Stimulated activated CD4-positive, alpha-beta T cell treated with anti-CD3 and anti-CD28 coated beads, Interleukin-2, amount 100 ng/mL, for 4 hours (primary cell): ENCODE measurements around the gene DKK2.

Experiments used
- DNase-seq: peaks from one replicate; pipeline ENCODE4 v3.0.0-alpha.2; 2020; ENCODE audit warnings: low read depth

DKK2 gene, protein sequence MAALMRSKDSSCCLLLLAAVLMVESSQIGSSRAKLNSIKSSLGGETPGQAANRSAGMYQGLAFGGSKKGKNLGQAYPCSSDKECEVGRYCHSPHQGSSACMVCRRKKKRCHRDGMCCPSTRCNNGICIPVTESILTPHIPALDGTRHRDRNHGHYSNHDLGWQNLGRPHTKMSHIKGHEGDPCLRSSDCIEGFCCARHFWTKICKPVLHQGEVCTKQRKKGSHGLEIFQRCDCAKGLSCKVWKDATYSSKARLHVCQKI

DNA sequence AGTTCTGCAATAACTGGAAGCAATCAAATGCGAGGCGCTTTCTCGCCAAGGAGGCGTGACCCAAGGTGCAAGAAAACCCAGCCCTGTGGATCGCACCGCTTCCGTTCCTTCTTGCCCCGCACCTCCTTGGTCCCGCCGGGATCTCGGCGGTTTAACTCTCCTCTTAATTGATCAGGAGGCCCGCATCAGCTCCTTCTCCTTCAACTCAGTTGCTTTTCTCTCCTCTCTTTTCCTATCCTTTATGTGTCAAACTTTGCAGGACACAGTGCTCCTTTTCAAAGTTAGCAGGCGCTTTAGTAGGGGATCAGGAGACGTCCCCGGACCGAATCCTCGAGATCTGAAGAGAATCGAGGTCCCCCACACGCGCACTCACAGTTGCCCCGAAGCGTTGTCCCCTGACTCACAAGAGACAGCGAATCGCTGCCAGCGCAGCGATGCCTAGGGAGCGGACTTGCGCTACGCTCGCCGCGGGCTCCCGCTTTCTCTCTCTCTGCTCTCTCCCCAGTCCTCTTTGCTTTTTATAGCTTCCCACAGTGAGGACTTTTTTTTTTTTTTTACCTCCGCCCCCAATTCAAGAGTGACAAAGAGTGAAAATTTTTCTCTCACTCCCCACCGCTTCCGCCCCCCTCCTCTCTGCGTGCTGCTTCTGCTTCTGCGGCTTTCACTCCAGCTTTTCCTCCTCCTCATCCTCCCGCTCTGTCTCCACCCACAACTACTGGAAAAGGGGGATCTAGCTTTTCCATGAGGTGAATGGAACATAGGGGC is at the start of gene DKK2:
Gene DKK2, minus strand, starts transcription at position 495 of the 765 bp plus-strand sequence. CDS start 722 bp downstream, outside the sequence.
- DNase-seq = no peak

DNA sequence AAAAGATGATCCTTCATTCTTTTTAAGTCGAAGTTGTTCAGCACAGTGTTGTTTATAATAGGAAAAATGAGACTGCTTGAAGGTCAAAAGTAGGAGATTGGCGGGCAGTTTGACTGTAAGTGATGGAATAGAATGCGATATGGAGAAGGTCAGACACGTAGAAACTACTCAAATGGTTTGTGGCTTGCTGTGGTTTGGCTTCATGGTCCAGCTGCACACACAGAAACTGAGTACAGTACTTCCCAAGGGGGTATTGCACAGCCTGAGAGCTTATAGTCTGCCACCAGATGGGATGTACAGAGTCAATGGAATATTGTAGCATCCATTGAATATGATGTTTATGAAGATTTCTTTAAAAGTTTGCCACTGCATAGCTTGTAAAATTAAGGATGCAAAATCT is 41.1 kb upstream of the DKK2 start:
- DNase-seq = no peak

DNA sequence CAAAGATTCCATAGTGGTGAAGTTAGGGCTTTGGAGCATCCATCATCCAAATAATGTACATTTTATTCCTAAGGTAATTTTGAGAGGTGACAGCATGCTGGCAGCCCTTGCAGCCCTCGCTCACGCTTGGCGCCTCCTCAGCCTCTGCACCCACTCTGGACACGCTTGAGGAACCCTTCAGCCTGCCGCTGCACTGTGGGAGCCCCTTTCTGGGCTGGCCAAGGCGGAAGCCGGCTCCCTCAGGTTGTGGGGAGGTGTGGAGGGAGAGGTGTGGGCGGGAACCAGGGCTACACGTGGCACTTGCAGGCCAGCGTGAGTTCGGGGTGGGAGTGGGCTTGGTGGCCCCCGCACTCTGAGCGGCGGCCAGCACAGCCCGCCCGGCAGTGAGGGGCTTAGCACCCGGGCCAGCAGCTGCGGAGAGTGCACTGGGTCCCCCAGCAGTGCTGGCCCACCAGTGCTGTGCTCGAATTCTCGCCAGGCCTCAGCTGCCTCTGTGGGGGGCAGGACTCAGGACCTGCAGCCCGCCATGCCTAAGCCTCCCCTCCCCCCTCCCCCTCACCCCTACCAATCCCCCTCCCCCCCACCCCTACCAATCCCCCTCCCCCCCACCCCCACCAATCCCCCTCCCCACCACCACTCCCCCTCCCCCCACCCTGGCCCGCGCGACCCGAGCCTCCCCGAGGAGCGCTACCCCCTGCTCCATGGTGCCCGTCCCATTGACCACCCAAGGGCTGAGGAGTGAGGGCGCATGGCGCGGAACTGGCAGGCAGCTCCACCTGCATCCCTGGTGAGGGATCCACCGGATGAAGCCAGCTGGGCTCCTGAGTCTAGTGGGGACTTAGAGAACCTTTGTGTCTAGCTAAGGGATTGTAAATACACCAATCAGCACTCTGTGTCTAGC is 37.0 kb upstream of the DKK2 start:
- DNase-seq = no peak

DNA sequence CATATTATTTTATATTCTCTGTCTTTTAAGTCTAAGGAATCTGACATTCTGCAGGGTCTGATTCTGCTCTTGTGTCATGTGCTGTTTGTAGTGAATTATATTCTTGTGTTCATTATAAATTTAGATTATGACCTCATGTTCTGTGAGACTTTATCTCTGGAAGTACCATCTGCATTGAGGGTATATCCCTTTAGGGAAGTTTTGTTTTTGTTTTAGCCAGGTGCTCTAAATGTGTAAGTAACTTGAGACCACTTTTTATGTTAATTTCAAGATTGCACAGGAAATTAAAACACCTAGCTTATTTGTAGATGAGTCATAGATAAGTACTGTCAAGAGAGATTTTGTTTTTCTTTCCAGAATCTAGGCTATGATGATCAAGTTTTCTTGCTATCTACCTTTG is 35.0 kb upstream of the DKK2 start:
- no peak for DNase-seq

DNA sequence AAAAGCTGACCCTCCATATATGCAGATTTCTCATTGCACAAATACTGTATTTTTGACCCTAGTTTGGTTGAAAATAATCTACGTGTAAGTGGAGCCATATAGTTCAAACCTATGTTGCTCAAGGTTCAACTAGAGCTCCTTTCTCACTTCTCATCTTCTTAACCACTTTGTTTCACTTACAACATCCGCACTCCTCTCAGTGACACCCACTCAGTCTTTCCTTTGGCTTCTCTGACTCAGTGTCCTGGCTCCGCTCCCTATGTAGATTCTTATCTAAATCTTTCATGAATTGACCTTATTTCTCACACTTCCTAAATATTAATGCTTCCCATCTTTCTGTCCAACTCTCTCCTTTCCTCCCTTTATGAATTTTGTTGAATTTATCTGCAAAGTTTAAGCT is 32.9 kb upstream of the DKK2 start:
- no peak for DNase-seq

DNA sequence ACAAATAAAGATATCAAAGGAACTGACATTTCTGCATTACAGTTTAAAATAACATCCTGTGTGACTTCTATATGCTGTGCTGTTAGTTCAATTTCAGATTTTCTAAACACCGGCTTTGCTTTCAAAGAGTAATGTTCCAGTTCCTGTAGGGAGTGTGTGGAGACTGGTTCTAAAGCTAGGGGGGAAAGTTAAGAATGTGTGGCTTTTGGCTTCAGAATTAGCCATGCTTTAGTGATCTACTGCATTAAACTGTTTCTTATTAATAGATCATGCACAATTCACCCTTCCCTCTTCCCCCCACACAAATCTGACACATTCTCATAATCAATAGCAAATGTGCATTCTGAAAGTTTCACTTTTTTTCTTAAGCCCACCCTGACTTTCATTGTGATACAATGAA is 32.0 kb upstream of the DKK2 start:
- DNase-seq = no peak

DNA sequence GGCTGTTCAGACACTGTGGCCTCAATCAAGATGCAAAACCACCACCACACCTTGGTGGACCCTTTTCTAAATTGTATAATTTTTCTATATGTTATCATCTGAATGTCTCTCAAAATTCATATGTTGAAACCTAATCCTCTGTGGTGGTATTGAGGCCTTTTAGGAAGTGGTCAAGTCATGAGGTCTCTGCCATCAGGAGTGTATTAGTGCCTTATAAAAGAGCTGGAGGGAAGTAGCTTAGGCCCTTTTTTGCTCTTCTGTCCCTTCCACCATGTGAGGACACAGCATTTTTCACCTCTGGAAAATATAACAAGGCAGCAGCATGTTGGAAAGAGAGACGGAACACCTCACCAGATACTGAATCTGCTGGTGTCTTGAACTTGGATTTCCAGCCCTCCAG is 30.5 kb upstream of the DKK2 start:
- DNase-seq = no peak

DNA sequence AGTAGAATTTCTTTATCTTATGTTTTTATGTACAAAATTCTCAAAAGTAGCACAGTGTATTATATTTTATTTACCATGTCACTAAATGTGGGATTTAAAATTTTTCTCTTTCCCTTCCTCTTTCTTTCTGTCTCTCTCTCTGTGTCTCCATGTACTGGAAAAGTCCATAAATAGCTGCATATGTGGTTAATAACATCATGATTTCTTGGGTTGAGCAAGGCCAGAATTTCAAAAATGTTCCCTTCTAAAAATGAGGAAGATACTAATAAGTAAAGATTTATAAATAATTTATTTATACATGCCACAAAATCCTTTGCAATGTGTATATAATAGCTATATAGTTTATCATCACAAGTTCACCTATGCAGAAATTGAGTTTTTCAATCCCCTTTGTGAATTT is 29.1 kb upstream of the DKK2 start:
- no peak for DNase-seq

DNA sequence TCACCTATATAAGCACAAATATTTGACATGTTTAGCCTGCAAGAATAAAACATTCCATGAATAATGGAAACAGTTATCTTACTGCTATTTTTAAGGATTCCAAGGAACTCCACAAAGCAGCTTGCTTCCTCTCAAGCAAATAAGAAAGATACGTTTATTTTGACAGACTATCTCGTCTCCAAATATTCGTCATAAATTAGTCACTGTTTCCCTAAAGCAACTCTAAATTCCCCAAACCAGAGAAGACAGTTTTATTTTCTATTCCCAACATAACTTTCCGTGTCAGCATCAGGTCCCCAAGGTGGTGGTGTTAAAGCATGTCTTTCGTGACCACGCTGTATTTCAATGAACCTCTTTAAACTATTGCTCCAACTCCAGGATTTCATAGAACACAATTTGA is 24.3 kb upstream of the DKK2 start:
- DNase-seq = no peak

DNA sequence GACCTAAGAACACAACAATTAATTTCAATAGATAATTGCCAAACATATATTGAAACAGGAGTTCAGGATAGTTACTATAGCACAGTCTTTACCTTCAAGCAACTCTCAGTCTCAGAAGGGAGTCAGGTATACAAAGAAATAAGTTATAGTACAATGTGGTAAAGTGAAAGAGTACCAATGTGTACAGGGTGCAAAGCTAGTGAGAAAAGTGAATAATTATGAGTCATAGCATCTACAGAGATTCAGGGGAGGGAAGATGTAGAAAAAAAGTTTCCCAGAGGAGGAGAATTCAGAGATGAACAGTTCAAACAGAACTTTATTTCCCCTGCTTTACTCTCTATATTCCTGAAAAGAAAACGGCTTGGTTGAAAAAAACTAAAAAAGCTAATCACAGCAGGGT is 22.7 kb upstream of the DKK2 start:
- DNase-seq = no peak

DNA sequence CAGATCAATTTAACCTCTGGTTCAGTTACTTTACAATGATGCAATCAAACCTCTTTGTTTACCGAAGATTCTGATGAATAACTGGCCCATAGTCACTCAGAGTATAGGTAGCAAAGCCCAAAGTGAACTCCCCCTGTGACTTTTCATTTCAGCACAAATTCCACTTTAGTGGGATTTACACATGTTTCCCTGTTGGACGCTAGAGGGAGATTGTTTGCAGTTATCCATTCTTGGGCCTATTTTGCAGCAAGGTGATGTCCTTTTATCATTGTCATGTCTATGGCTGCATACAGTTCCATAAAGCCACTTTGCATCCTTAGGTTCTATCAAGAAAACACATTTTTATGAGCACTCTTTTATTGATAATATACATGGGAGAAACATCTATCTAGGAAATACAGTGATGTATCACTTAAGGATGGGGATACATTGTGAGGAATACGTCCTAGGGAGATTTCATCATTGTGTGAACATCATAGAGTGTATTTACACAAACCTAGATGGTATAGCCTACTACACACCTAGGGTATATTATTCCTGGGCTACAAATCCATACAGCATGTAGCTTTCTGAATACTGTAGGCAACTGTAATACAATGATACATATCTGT is 14.5 kb upstream of the DKK2 start:
- DNase-seq = no peak

DNA sequence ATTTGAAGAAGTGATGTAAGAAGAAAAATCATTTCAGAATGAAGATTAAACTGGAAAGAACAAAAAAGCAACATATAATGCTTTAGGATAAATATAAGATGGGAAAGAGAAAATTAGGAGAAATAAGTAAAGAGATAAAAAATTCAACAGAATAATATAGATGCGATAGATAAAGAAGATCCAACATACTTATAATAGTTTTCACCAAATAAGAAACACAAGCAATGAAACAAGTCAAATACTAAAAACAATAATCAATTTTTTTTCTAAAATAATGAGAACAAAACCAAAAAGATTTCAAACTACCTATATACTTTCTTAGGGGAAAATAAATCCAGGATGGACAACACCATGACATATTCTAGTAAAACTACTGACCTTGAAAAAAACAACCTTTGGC is 10.1 kb upstream of the DKK2 start:
- DNase-seq = no peak

DNA sequence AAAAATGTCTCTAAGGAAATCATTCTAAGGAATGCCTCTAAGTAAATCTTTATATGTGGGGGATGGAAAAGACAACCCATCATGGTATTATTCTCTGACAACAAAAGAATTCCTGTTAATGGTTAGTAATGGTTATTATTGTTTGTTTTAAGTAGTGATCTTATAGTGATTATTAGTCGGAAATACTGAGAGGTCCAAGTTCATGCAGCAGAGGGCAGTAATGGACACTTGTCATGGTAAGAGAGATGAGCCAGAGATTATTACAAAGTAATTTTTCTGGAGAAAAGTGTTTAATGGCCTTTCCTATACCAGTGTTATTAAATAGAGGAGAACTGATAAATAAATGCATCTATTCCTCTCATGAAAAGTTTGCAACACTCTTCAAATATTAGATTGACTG is 8.1 kb upstream of the DKK2 start:
- DNase-seq = no peak

DNA sequence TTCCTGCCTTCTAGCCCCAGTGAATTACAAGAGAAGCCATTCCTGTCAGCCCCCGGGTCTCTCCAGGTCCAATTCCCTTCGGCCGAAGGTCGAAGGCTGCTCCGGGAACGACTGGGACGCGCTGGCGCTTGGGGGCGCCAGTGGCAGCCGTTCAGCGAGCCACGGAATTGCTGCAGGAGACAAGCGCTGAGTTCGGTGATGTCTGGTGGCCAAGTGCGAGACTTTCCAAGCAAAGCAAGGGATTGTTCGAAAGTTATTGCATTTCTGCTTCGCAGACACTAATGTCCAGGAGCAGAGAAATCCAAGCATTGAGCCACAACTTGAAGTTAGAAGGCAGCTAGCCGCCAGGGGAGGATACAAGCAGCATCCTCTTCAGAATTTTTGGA is 1.1 kb upstream of the DKK2 start:
- no peak for DNase-seq

DNA sequence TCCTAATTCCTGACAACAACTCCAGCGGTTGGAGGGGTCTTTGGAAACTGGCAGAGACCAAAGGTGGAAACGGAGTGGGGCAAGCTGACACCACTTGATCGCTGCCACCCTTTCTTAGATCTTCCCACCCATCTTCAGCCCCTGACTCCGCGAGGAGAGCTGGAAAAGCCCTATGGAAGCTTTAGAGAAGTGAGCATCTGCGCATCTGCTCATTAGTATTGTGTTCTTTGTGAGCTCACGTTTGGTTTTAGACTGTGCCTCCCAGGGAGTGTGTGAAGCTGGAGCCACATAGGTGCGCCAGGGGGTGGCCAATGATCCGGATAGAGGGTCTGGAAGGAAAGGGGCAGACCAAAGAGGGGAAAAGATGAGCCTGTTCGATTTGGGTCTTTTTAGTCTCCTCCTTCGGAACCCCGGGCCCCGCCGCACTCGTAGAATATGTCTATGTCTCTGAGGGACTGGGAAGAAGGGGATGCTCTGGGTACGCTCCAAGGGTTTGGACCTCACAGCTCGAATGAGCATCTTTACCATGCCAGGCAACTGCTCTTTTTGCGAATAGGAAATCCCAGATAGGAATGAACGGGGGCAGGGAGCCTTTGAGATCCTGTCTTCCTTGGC is 578 bp upstream of the DKK2 start:
- no peak for DNase-seq

DNA sequence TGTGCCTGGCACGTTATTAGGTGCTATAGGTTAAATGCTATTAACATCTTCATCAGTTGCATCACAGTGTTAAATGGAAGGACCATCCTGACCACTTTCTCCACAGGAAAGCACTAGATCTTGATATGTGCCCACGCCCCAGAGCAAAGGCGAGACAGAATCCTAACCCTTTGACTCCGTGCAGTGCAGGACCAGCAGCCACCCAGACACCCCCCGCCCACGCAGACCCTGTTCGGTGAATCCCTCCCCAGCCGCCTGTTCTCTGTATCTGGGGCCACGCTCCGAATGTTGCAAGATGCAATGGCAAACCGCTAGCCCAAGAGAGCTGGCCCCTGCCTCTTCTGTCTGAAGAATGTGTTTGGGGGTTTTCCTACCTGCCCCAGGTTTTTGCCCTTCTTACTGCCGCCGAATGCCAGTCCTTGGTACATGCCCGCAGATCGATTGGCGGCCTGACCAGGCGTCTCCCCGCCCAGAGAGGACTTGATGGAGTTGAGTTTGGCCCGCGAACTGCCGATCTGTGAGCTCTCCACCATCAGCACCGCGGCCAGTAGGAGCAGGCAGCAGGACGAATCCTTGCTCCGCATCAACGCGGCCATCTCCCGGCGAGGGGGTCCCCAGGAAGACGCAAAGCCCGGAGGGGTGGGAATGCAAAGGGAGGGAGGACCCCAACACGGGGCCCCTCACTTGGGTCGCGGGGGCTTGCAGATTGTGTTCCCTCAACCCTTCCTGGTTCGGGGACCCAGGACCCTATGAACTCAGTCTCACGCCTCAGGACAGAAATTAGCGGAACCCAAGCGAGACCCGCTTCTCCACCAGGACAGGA is 906 bp downstream of the DKK2 start:
- no peak for DNase-seq

DNA sequence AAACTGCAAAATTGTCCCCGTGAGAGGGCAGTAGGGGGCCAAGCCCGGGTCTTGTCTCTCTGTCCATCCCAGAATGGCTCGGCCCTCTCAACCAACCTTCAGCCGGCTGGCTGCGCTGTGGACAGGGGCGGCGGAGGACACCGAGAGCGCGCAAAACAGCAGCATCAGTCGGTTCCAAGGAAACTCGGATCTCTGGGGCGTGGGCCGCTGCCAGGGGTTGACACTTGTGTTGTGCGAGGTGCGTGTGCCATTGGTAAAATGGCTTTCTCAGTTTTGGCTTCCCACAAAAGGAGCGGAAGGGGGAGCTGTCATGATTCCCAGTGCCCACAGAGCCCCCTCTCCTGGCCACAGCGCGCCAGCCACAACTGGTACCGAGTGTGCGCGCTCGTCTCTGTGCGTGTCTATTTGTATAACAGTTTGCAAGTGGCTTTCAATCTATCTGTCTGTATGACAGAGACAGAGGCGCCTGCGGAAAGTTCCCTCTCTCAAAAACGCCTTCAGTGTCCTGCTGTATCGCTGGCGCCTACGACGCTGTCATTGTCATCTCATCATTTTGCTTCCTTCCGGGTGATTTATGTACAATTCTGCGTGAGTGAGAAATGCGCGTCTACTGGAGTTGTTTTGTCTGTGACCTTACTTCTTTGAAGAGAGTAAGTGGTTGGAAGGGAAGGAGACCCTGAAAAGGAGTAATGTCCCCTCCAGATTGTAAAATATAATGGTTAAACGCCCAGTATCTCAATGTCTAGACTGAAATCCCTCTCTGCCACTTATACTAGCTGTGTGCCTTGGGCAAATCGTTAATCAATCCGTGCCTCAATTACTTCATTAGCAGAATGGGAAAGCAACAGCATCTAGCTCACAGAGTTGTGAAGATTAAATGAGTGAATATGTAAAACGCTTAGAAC is 1.8 kb downstream of the DKK2 start:
- no peak for DNase-seq

DNA sequence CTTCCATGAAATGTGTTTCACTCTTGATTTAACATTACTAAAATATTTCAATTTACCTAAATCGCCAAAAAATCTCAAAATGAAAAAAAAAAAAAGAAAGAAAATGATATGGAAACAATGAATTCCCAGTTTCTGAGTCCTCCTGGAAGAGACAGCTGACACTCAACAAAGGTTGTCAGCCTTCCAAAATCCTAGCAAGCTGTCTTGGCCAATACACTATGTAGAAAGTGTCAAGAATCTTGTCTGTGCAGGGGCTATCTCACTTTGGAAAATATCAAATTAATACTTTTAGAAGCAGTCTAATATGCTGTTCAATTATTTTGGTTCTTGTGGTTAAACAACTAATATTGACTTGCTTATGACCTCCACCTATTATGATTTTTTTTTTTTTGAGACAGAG is 8.7 kb downstream of the DKK2 start:
- no peak for DNase-seq

DNA sequence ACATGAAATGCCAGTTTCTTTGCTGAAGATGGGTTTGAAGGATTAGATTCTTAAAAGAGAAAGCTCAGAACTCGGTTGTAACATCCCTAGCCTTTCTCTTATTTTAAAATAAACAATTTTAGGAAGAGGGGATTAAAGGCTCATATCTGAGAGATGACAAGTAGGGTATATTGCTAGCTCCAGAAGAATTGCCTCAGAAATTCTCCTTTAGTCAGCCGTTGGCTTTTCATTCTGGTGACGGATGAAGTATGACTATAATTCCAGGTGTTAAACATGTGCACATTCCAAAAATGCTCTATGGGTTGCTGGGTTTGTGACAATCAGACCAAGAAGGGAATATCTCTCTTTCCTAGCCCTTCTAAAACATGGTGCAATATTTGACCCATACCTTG is 17.8 kb downstream of the DKK2 start:
- no peak for DNase-seq
